Fibroblast of lung (primary cell): ENCODE results near the gene PPP1R9A. TPM values are rescaled to one million over a fixed set of nuclear protein-coding genes. Genes with fewer than 3 reads are reported as not detected.

Experiments
- DNase-seq, 2 donors: peaks; one replicate each; pipeline versions ENCODE4 v3.0.0 to v3.0.0-alpha.2; 2010; ENCODE audit warnings: low read depth in 2 of 2
- H2AFZ ChIP-seq: 2 replicates; pipeline ENCODE4 v1.5.1; 2012; ENCODE audit warnings: low read length, control low read depth, inconsistent platforms
- H3K27ac ChIP-seq: 2 replicates; pipeline ENCODE4 v1.5.1; 2011; ENCODE audit warnings: low read length, control low read depth; ENCODE audit not compliant: insufficient read depth
- H3K27me3 ChIP-seq: 2 replicates; pipeline ENCODE4 v1.5.1; 2011; ENCODE audit warnings: mild to moderate bottlenecking, low read length; ENCODE audit not compliant: control insufficient read depth, insufficient read depth
- H3K36me3 ChIP-seq: 2 replicates; pipeline ENCODE4 v1.5.1; 2011; ENCODE audit warnings: low read length; ENCODE audit not compliant: control insufficient read depth, insufficient read depth
- H3K4me1 ChIP-seq: 2 replicates; pipeline ENCODE4 v1.5.1; 2011; ENCODE audit warnings: low read length; ENCODE audit not compliant: control insufficient read depth, insufficient read depth; ENCODE audit errors: extremely low read depth
- H3K4me2 ChIP-seq: 2 replicates; pipeline ENCODE4 v1.5.1; 2011; ENCODE audit warnings: low read length, control low read depth; ENCODE audit not compliant: insufficient read depth; ENCODE audit errors: extremely low read depth
- H3K4me3 ChIP-seq, 4 experiments: fragments of 200-600 bp in 1 of 4; sonication (generic) in 1 of 4; replicated peaks in 1 of 4; 2 replicates each; pipeline ENCODE4 v1.5.1; 2011 to 2016; ENCODE audit warnings: low read length in 4 of 4, low read depth in 3 of 4, mild to moderate bottlenecking in 3 of 4, control low read depth in 2 of 4, inconsistent platforms in 1 of 4, mixed read lengths in 1 of 4; ENCODE audit not compliant: insufficient read depth in 1 of 4; ENCODE audit errors: control extremely low read depth in 1 of 4
- H3K79me2 ChIP-seq: 2 replicates; pipeline ENCODE4 v1.5.1; 2012; ENCODE audit warnings: mild to moderate bottlenecking, low read length, inconsistent platforms; ENCODE audit not compliant: control insufficient read depth, insufficient read depth
- H3K9ac ChIP-seq: 2 replicates; pipeline ENCODE4 v1.5.1; 2011; ENCODE audit warnings: mild to moderate bottlenecking, low read length, control low read depth; ENCODE audit not compliant: insufficient read depth
- H3K9me3 ChIP-seq: 2 replicates; pipeline ENCODE4 v1.5.1; 2012; ENCODE audit warnings: low read depth, low read length; ENCODE audit not compliant: control insufficient read depth, insufficient read depth
- H4K20me1 ChIP-seq: 2 replicates; pipeline ENCODE4 v1.5.1; 2011; ENCODE audit warnings: low read length; ENCODE audit not compliant: control insufficient read depth, insufficient read depth; ENCODE audit errors: extremely low read depth
- EZH2 ChIP-seq: IDR thresholded peaks from 2 replicates; pipeline ENCODE4 v1.5.1; 2012; ENCODE audit warnings: low read length, control low read depth, mild to moderate bottlenecking; ENCODE audit errors: missing control alignments
- polyA plus RNA-seq, 2 donors: library from polyadenylated mRNA; depleted of rRNA in 1 of 2; stranded (reverse) in 1 of 2; unstranded in 1 of 2; fragments of >200 nt; gene quantifications; 2 replicates each; pipeline ENCODE4 v1.2.1, GENCODE V29; 2011 to 2012; ENCODE audit warnings: missing spikeins in 1 of 2
- total RNA-seq: library from RNA; depleted of rRNA; stranded (reverse); fragments of >200 nt; gene quantifications from 2 replicates; pipeline ENCODE4 v1.2.1, GENCODE V29; 2014
- TF ChIP-seq, protein P1 (sequence below), 2 donors: IDR thresholded peaks in 1 of 2; conservative IDR thresholded peaks in 1 of 2; 1 replicate in 1 of 2; 2 replicates in 1 of 2; pipeline ENCODE4 v1.5.1; 2011 to 2012; ENCODE audit warnings: low read length in 2 of 2, control low read depth in 1 of 2, inconsistent platforms in 1 of 2, low read depth in 1 of 2, mild to moderate bottlenecking in 1 of 2

PPP1R9A gene
- total and polyA plus RNA-seq, 2 donors (not counting 1 experiment from before 2014, with no cell fraction given) = 0.68 to 3.3 TPM

DNA sequence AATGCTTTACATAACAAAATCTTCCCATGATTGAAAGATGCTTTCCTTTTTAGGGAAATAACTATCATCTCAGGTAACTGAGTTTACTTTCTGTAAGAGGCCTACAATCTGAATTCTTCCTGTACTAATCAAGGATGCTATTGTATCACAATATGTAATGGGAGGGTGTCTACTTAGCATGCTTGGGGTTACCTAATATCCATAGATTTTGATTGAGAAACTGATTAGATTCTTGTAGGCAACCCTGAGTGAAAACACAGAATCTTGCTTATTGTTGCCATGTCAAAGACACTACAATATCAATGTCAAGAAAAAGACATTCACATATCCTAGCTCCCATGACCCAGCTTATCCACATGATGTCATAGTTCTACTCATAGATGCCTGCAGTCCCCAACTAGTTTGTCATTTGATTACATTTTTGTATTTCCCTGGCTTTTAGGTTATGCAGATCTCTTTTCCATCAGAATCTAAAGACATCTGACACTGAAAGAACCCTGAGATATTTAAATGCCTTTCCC lies 354.6 kb downstream of the PPP1R9A start:
- H4K20me1 ChIP-seq = no peaks in the 10 kb centered on the region
- no peak overlapping the region for H3K4me2 ChIP-seq
- H3K4me1 ChIP-seq = no peaks in the 10 kb centered on the region
- H3K9me3 ChIP-seq = no peaks in the 10 kb centered on the region
- H3K27me3 ChIP-seq = no peaks in the 10 kb centered on the region
- no peak overlapping the region for H3K4me3 ChIP-seq
- no peak overlapping the region for H2AFZ ChIP-seq
- no peaks in the 10 kb centered on the region for H3K36me3 ChIP-seq
- no peak for DNase-seq
- no peak overlapping the region for H3K9ac ChIP-seq
- TF ChIP-seq EZH2 = no peak
- TF ChIP-seq, protein P1, sequence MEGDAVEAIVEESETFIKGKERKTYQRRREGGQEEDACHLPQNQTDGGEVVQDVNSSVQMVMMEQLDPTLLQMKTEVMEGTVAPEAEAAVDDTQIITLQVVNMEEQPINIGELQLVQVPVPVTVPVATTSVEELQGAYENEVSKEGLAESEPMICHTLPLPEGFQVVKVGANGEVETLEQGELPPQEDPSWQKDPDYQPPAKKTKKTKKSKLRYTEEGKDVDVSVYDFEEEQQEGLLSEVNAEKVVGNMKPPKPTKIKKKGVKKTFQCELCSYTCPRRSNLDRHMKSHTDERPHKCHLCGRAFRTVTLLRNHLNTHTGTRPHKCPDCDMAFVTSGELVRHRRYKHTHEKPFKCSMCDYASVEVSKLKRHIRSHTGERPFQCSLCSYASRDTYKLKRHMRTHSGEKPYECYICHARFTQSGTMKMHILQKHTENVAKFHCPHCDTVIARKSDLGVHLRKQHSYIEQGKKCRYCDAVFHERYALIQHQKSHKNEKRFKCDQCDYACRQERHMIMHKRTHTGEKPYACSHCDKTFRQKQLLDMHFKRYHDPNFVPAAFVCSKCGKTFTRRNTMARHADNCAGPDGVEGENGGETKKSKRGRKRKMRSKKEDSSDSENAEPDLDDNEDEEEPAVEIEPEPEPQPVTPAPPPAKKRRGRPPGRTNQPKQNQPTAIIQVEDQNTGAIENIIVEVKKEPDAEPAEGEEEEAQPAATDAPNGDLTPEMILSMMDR (conservative IDR thresholded peaks at IDR 0.05 in 1 of 2, IDR thresholded peaks at IDR 0.05 in 1 of 2; ENCODE audit: low read depth in 1 of 2, low read length in 2 of 2) = no peak
- no peak overlapping the region for H3K27ac ChIP-seq
- no peaks in the 10 kb centered on the region for H3K79me2 ChIP-seq

DNA sequence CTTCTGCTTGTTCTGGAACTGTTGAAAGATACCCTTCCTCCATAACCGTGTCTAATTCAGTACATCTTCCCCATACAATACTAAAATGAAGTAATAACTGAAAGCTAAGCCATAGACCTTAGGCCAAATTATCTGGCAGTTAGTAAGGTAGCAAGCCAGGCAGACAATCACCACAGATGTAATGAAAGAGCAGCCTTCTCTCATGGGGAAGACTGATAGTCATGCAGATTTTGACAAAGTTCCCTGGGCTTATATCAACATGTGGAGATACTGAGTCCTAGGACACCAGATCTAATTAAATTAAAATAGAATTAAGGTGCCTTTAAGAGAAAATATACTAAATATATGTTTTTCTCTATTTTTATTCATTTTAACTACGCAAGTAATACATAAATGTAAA lies 355.5 kb downstream of the PPP1R9A start:
- Histone ChIP-seq H4K20me1 (no peaks in the 10 kb centered on the region), H3K9ac (no peak overlapping the region), H3K27ac (no peak overlapping the region), H3K9me3 (no peaks in the 10 kb centered on the region), H3K36me3 (no peaks in the 10 kb centered on the region), H3K4me3 (no peak overlapping the region), H2AFZ (no peak overlapping the region), H3K4me1 (no peaks in the 10 kb centered on the region), H3K4me2 (no peak overlapping the region), H3K79me2 (no peaks in the 10 kb centered on the region), H3K27me3 (no peaks in the 10 kb centered on the region)
- no peak for TF ChIP-seq EZH2
- TF ChIP-seq, protein P1 (conservative IDR thresholded peaks at IDR 0.05 in 1 of 2, IDR thresholded peaks at IDR 0.05 in 1 of 2; ENCODE audit: low read depth in 1 of 2, low read length in 2 of 2) = no peak
- no peak for DNase-seq

DNA sequence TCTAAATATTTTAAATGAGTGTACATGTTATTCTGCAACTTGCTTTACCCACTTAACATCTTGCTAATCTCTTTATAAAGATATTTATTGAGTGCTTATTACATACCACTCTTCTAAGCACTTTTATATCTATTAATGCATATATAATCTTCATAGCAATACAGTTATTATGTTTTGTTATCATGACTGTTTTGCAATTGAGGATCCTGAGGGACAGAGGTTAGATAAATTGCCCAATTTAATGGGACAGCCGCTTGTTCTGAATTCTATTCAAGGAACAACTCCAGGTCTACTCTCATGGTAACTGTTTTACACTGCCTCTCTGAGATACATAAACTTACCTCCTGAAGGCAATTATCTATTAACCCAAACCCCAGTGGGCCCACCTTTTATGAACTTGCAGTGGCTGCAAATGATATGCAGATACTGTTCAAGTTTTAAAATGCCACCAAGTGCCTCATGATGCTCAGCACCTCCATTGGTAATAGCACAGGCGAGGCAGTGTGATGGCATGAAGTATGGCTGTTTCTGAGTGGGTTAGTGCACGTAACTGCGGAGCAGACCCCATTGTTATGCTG lies 356.5 kb downstream of the PPP1R9A start:
- no peaks in the 10 kb centered on the region for H4K20me1 ChIP-seq
- H3K4me3 ChIP-seq = no peak overlapping the region
- DNase-seq = no peak
- no peaks in the 10 kb centered on the region for H3K36me3 ChIP-seq
- H3K27me3 ChIP-seq = no peaks in the 10 kb centered on the region
- TF ChIP-seq, protein P1 (conservative IDR thresholded peaks at IDR 0.05 in 1 of 2, IDR thresholded peaks at IDR 0.05 in 1 of 2; ENCODE audit: low read depth in 1 of 2, low read length in 2 of 2) = no peak
- no peak for TF ChIP-seq EZH2
- H3K79me2 ChIP-seq = no peaks in the 10 kb centered on the region
- no peak overlapping the region for H3K27ac ChIP-seq
- H3K9ac ChIP-seq = no peak overlapping the region
- H3K9me3 ChIP-seq = no peaks in the 10 kb centered on the region
- H3K4me1 ChIP-seq = no peaks in the 10 kb centered on the region
- H2AFZ ChIP-seq = no peak overlapping the region
- H3K4me2 ChIP-seq = no peak overlapping the region
